Body of pancreas (tissue), 4 donors: ENCODE data around the gene MRPS18B.

Experiments
- CTCF ChIP-seq, 7 experiments: fragments of 450-650 bp in 4 of 7; fragments of 200-600 bp in 3 of 7; sonication (generic) in 3 of 7; IDR thresholded peaks; one replicate each; pipeline ENCODE4 v1.5.1; 2016 to 2019; ENCODE audit warnings: antibody characterized with exemption in 7 of 7
- POLR2A ChIP-seq, 3 donors: fragments of 450-650 bp; IDR thresholded peaks; one replicate each; pipeline ENCODE4 v1.6.1; 2016; ENCODE audit warnings: antibody characterized with exemption in 3 of 3, mild to moderate bottlenecking in 2 of 3

GRCh38 chr6:30611150-30611855 lies 6.3 kb upstream of the MRPS18B start:
- TF ChIP-seq CTCF (IDR thresholded peaks at IDR 0.05) (no peak), POLR2A (IDR thresholded peaks at IDR 0.05) (peak in 1 of 3 donors; percentile 12)
